ENCODE data around the gene HOOK2.

- TF ChIP-seq CTCF (IDR thresholded peaks at IDR 0.05) (no peak), POLR2A (IDR thresholded peaks at IDR 0.05) (no peak)
Measured at GRCh38 chr19:12779162-12779993, 4.0 kb upstream of the HOOK2 start.
